H1 (cell line): ENCODE data around the gene TTC38. TPM values are rescaled to one million over a fixed set of nuclear protein-coding genes. Genes with fewer than 3 reads are reported as not detected.

Experiments
- BRCA1 ChIP-seq: IDR thresholded peaks from 2 replicates; pipeline ENCODE4 v1.6.1; 2012; ENCODE audit warnings: low read depth, low read length, improper control_type of control experiment
- CHD2 ChIP-seq: IDR thresholded peaks from 2 replicates; pipeline ENCODE4 v1.6.1; 2012; ENCODE audit warnings: low read length, improper control_type of control experiment
- CHD7 ChIP-seq: fragments of 300-600 bp; sonication (generic); IDR thresholded peaks from 2 replicates; pipeline ENCODE4 v1.7.1; 2012; ENCODE audit warnings: low read length, moderate library complexity, mild to moderate bottlenecking, inconsistent platforms; ENCODE audit not compliant: insufficient replicate concordance
- HDAC2 ChIP-seq, 2 experiments: fragments of 300-600 bp in 1 of 2; sonication (generic) in 1 of 2; IDR thresholded peaks; 2 replicates each; pipeline ENCODE4 v1.6.1; 2011 to 2012; ENCODE audit warnings: low read depth in 2 of 2, low read length in 2 of 2, mild to moderate bottlenecking in 2 of 2, moderate library complexity in 2 of 2, borderline replicate concordance in 1 of 2, inconsistent platforms in 1 of 2
- RXRA ChIP-seq: IDR thresholded peaks from 2 replicates; pipeline ENCODE4 v1.6.1; 2011; ENCODE audit warnings: low read depth, mild to moderate bottlenecking, low read length, moderate library complexity; ENCODE audit not compliant: insufficient read depth
- SP2 ChIP-seq: IDR thresholded peaks from 2 replicates; pipeline ENCODE4 v1.6.1; 2012; ENCODE audit warnings: mild to moderate bottlenecking, low read length, inconsistent platforms
- TEAD4 ChIP-seq: IDR thresholded peaks from 2 replicates; pipeline ENCODE4 v1.6.1; 2012; ENCODE audit warnings: low read depth, low read length, inconsistent platforms, mixed read lengths
- polyA plus RNA-seq, 7 experiments: library from polyadenylated mRNA; depleted of rRNA in 3 of 7; stranded (reverse) in 5 of 7; unstranded in 2 of 7; fragments of >200 nt in 5 of 7; fragments of 200-250 nt in 2 of 7; gene quantifications; 1 replicate in 5 of 7; 2 replicates in 1 of 7; 4 replicates in 1 of 7; pipeline versions ENCODE4 v1.2.1 to v1.2.3, GENCODE V29; 2011 to 2013; ENCODE audit warnings: missing spikeins in 2 of 7, mixed read lengths in 2 of 7
- total RNA-seq: library from RNA; stranded (reverse); fragmentation: NEBNext Ultra II Directional; extraction: Animal tissue kit (Norgen Biotek cat#: 25700); gene quantifications from 2 replicates; pipeline ENCODE4 v1.2.1, GENCODE V29; 2021
- TF ChIP-seq, protein P1 (sequence below): IDR thresholded peaks from 2 replicates; pipeline ENCODE4 v1.6.1; 2012; ENCODE audit warnings: inconsistent platforms
- TF ChIP-seq, protein P2 (sequence below): IDR thresholded peaks from 2 replicates; pipeline ENCODE4 v1.6.1; 2011; ENCODE audit warnings: low read length, improper control_type of control experiment

The TTC38 gene
- total and polyA plus RNA-seq, 2 of the 8 experiments (the other 6 are each of a cell fraction or from before 2014, with no cell fraction given): 25.3 to 34.8 TPM

DNA sequence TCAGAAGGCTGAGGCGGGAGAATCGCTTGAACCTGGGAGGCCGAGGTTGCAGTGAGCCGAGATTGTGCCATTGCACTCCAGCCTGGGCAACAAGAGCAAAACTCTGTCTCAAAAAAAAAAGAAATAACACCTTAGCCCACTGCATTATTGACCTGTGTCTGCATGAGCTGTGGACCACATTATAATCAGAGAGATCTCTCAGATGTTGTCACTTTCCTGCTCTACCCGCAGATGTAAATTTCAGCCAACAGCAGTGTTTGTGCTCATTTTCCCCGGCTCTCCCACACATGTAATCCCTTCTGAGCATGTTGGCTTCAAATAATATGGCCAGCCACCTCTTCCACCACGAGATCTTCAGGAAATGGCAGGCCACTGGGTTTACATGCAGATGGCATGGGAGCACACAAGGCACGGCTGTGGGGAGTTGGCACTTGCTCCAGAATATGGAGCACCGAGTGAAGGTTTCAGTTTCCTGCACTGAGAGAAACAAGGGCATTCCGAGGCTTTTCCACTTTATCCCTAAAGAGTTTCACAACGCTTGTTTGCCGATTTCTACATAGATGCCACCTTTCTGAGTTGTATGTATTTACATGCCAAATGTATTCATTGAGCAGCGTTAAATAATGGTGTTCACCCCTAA lies 37.4 kb upstream of the TTC38 start (continued):
- no peak for TF ChIP-seq CHD7
- no peak for TF ChIP-seq CHD2
- no peak for TF ChIP-seq BRCA1
- TF ChIP-seq, protein P1, sequence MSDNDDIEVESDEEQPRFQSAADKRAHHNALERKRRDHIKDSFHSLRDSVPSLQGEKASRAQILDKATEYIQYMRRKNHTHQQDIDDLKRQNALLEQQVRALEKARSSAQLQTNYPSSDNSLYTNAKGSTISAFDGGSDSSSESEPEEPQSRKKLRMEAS: no peak
- TF ChIP-seq TEAD4: no peak
- TF ChIP-seq RXRA: no peak
- TF ChIP-seq HDAC2 (IDR thresholded peaks at IDR 0.05; ENCODE audit: borderline replicate concordance in 1 of 2, low read depth in 2 of 2, low read length in 2 of 2): no peak
- TF ChIP-seq, protein P2, sequence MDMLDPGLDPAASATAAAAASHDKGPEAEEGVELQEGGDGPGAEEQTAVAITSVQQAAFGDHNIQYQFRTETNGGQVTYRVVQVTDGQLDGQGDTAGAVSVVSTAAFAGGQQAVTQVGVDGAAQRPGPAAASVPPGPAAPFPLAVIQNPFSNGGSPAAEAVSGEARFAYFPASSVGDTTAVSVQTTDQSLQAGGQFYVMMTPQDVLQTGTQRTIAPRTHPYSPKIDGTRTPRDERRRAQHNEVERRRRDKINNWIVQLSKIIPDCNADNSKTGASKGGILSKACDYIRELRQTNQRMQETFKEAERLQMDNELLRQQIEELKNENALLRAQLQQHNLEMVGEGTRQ: no peak
- TF ChIP-seq SP2: no peak
